Hepatocyte (in vitro differentiated cells): ENCODE measurements around the gene MYRIP. TPM values are rescaled to one million over a fixed set of nuclear protein-coding genes. Genes with fewer than 3 reads are reported as not detected.

Experiments
- DNase-seq: peaks from one replicate; pipeline ENCODE4 v3.0.0-alpha.2; 2016; ENCODE audit warnings: low spot score
- H2AFZ ChIP-seq: fragments of 200-600 bp; sonication (generic); 2 replicates; pipeline ENCODE4 v1.6.0; 2016; ENCODE audit warnings: antibody characterized with exemption, mild to moderate bottlenecking
- H3K27ac ChIP-seq: fragments of 200-600 bp; sonication (generic); 2 replicates; pipeline ENCODE4 v1.5.1; 2016; ENCODE audit warnings: mild to moderate bottlenecking
- H3K27me3 ChIP-seq: fragments of 200-600 bp; sonication (generic); 2 replicates; pipeline ENCODE4 v1.6.1; 2016
- H3K36me3 ChIP-seq: fragments of 200-600 bp; sonication (generic); replicated peaks from 2 replicates; pipeline ENCODE4 v1.5.1; 2016; ENCODE audit warnings: low read depth; ENCODE audit not compliant: insufficient read depth
- H3K4me1 ChIP-seq: fragments of 200-600 bp; sonication (generic); 2 replicates; pipeline ENCODE4 v1.5.1; 2016; ENCODE audit warnings: mild to moderate bottlenecking, moderate library complexity; ENCODE audit not compliant: insufficient read depth
- H3K4me2 ChIP-seq: fragments of 200-600 bp; sonication (generic); 2 replicates; pipeline ENCODE4 v1.6.0; 2016
- H3K4me3 ChIP-seq: fragments of 200-600 bp; sonication (generic); 2 replicates; pipeline ENCODE4 v1.5.1; 2016; ENCODE audit warnings: mild to moderate bottlenecking
- H3K79me2 ChIP-seq: fragments of 200-600 bp; sonication (generic); 2 replicates; pipeline ENCODE4 v1.6.0; 2017; ENCODE audit warnings: mild to moderate bottlenecking
- H3K9me2 ChIP-seq: fragments of 200-600 bp; sonication (generic); replicated peaks from 2 replicates; pipeline ENCODE4 v1.6.0; 2017; ENCODE audit warnings: mild to moderate bottlenecking; ENCODE audit not compliant: insufficient read depth
- H3K9me3 ChIP-seq: fragments of 200-600 bp; sonication (generic); 2 replicates; pipeline ENCODE4 v1.5.1; 2016; ENCODE audit warnings: low read depth, mild to moderate bottlenecking
- H4K20me1 ChIP-seq: fragments of 200-600 bp; sonication (generic); 2 replicates; pipeline ENCODE4 v1.6.0; 2016; ENCODE audit warnings: mild to moderate bottlenecking; ENCODE audit not compliant: insufficient read depth, poor library complexity, severe bottlenecking
- CTCF ChIP-seq: fragments of 200-600 bp; sonication (generic); IDR thresholded peaks from 2 replicates; pipeline ENCODE4 v1.5.1; 2016; ENCODE audit warnings: antibody characterized with exemption, mild to moderate bottlenecking; ENCODE audit not compliant: poor library complexity
- EZH2 ChIP-seq: fragments of 200-600 bp; sonication (generic); IDR thresholded peaks from 2 replicates; pipeline ENCODE4 v1.6.1; 2016; ENCODE audit warnings: antibody characterized with exemption, mild to moderate bottlenecking, borderline replicate concordance
- EZH2phosphoT487 ChIP-seq: fragments of 200-600 bp; sonication (generic); IDR thresholded peaks from one replicate; pipeline ENCODE4 v1.6.1; 2018; ENCODE audit warnings: antibody characterized with exemption, mild to moderate bottlenecking, low read depth, moderate library complexity; ENCODE audit not compliant: unreplicated experiment, severe bottlenecking
- WGBS: methylation state at CpG from one replicate; pipeline ENCODE4 v1.1.6; 2016; ENCODE audit warnings: low lambda C conversion rate; ENCODE audit errors: missing lambda C conversion rate; 5-methylcytosine and 5-hydroxymethylcytosine counted together
- polyA plus RNA-seq: library from polyadenylated mRNA; unstranded; fragments of >200 nt; fragmentation: Nextera tagmentation; extraction: Ambion mirVana; gene quantifications from 2 replicates; pipeline ENCODE4 v1.2.1, GENCODE V29; 2016
- total RNA-seq: library from RNA; depleted of rRNA; stranded (reverse); fragments of >200 nt; gene quantifications from 2 replicates; pipeline ENCODE4 v1.2.3, GENCODE V29; 2014

The MYRIP gene
- total and polyA plus RNA-seq, 2 experiments from 2014 or later, result 0.57 TPM; not detected in 1

GRCh38 chr3:39855517-39855916 lies 46.1 kb downstream of the MYRIP start:
- Histone ChIP-seq H3K79me2 (no peaks in the 10 kb centered on the region), H3K36me3 (no peaks in the 10 kb centered on the region), H3K27me3 (no peaks in the 10 kb centered on the region), H3K9me3 (no peaks in the 10 kb centered on the region), H4K20me1 (no peaks in the 10 kb centered on the region), H3K4me3 (no peak overlapping the region), H3K4me1 (peaks cover 11% of the 10 kb centered on the region), H2AFZ (no peak overlapping the region), H3K9me2 (no peaks in the 10 kb centered on the region), H3K27ac (no peak overlapping the region), H3K4me2 (no peak overlapping the region)
- TF ChIP-seq EZH2phosphoT487 (no peak), CTCF (no peak), EZH2 (no peak)
- no peak for DNase-seq
- WGBS, result 98% methylated on average over 3 of the region's 3 CpGs

GRCh38 chr3:39869890-39870289 lies 60.5 kb downstream of the MYRIP start:
- DNase-seq, result no peak
- H3K27me3 ChIP-seq, result no peaks in the 10 kb centered on the region
- TF ChIP-seq EZH2phosphoT487, result no peak
- no peak for TF ChIP-seq CTCF
- no peak for TF ChIP-seq EZH2
- no peaks in the 10 kb centered on the region for H3K36me3 ChIP-seq
- no peaks in the 10 kb centered on the region for H4K20me1 ChIP-seq
- no peaks in the 10 kb centered on the region for H3K9me2 ChIP-seq
- H3K4me3 ChIP-seq, result no peak overlapping the region
- WGBS, result 87% methylated on average over 2 of the region's 2 CpGs
- no peak overlapping the region for H3K27ac ChIP-seq
- H3K4me2 ChIP-seq, result no peak overlapping the region
- no peak overlapping the region for H2AFZ ChIP-seq
- no peaks in the 10 kb centered on the region for H3K9me3 ChIP-seq
- H3K4me1 ChIP-seq, result no peaks in the 10 kb centered on the region
- H3K79me2 ChIP-seq, result no peaks in the 10 kb centered on the region

- H3K4me2 ChIP-seq, result no peak overlapping the region
- no peaks in the 10 kb centered on the region for H3K36me3 ChIP-seq
- no peak for TF ChIP-seq EZH2
- TF ChIP-seq EZH2phosphoT487, result no peak
- TF ChIP-seq CTCF, result no peak
- DNase-seq, result no peak
- WGBS, result 68% methylated on average over 3 of the region's 3 CpGs
- H2AFZ ChIP-seq, result no peak overlapping the region
- no peak overlapping the region for H3K4me3 ChIP-seq
- no peaks in the 10 kb centered on the region for H3K4me1 ChIP-seq
- no peaks in the 10 kb centered on the region for H3K79me2 ChIP-seq
- no peak overlapping the region for H3K27ac ChIP-seq
- H3K9me2 ChIP-seq, result no peaks in the 10 kb centered on the region
- no peaks in the 10 kb centered on the region for H4K20me1 ChIP-seq
- no peaks in the 10 kb centered on the region for H3K27me3 ChIP-seq
- H3K9me3 ChIP-seq, result no peaks in the 10 kb centered on the region
Observed at GRCh38 chr3:39870706-39871105, 61.3 kb downstream of the MYRIP start.

GRCh38 chr3:39879581-39879980 lies 70.2 kb downstream of the MYRIP start:
- Histone ChIP-seq H3K4me2 (no peak overlapping the region), H3K36me3 (no peaks in the 10 kb centered on the region), H4K20me1 (no peaks in the 10 kb centered on the region), H3K9me3 (no peaks in the 10 kb centered on the region), H2AFZ (no peak overlapping the region), H3K9me2 (no peaks in the 10 kb centered on the region), H3K4me1 (no peaks in the 10 kb centered on the region), H3K4me3 (no peak overlapping the region), H3K27me3 (no peaks in the 10 kb centered on the region), H3K79me2 (no peaks in the 10 kb centered on the region), H3K27ac (no peak overlapping the region)
- WGBS, result 93% methylated on average over 2 of the region's 2 CpGs
- no peak for DNase-seq
- no peak for TF ChIP-seq EZH2
- TF ChIP-seq EZH2phosphoT487, result no peak
